Measurements from ENCODE around the gene GUCY1A2. TPM values are rescaled to one million over a fixed set of nuclear protein-coding genes. Genes with fewer than 3 reads are reported as not detected.

Gene GUCY1A2
- total RNA-seq, 4 donors from 2014 or later, result 0.19 to 2.1 (median 0.86) TPM

- H3K9me3 ChIP-seq, result no peaks in the 10 kb centered on the region
- H3K27me3 ChIP-seq, result no peaks in the 10 kb centered on the region
- TF ChIP-seq CTCF (IDR thresholded peaks at IDR 0.05) (no peak), POLR2A (IDR thresholded peaks at IDR 0.05) (no peak)
- DNase-seq, result no peak
- intact Hi-C loops (cut with DNase I), result no loop called here
- no peak overlapping the region for H3K27ac ChIP-seq
- peaks cover 0 to 5% (median 0%) of the 10 kb centered on the region in 3 donors for H3K4me1 ChIP-seq
- H3K4me3 ChIP-seq, result no peak overlapping the region
- H3K36me3 ChIP-seq, result no peaks in the 10 kb centered on the region
Measured at GRCh38 chr11:106691807-106692365, 326.4 kb downstream of the GUCY1A2 start.

- no peak for DNase-seq
- TF ChIP-seq POLR2A (IDR thresholded peaks at IDR 0.05) (no peak), CTCF (IDR thresholded peaks at IDR 0.05) (no peak)
- no peak overlapping the region for H3K4me3 ChIP-seq
- no peak overlapping the region for H3K27ac ChIP-seq
- intact Hi-C loops (cut with DNase I), result no loop called here
- WGBS, 2 donors, result 74 to 77% methylated on average over 1 of the region's 1 CpG
- no peaks in the 10 kb centered on the region for H3K4me1 ChIP-seq
- H3K9me3 ChIP-seq, result no peaks in the 10 kb centered on the region
- no peaks in the 10 kb centered on the region for H3K36me3 ChIP-seq
- H3K27me3 ChIP-seq, result no peaks in the 10 kb centered on the region
Measured at GRCh38 chr11:106690923-106691322, 327.4 kb downstream of the GUCY1A2 start.

- WGBS, 2 donors, result 77 to 93% methylated on average over 3 of the region's 3 CpGs
- no peak overlapping the region for H3K4me3 ChIP-seq
Measured at GRCh38 chr11:106684944-106685343, 333.3 kb downstream of the GUCY1A2 start.

GRCh38 chr11:106683435-106683834 is 334.8 kb downstream of the GUCY1A2 start:
- no peaks in the 10 kb centered on the region for H3K36me3 ChIP-seq
- H3K27ac ChIP-seq, result no peak overlapping the region
- WGBS, 2 donors, result 65 to 74% methylated on average over 3 of the region's 3 CpGs
- H3K9me3 ChIP-seq, result no peaks in the 10 kb centered on the region
- TF ChIP-seq CTCF (IDR thresholded peaks at IDR 0.05), result no peak
- no peak for TF ChIP-seq POLR2A (IDR thresholded peaks at IDR 0.05)
- intact Hi-C loops (cut with DNase I), result no loop called here
- H3K4me3 ChIP-seq, result no peak overlapping the region
- H3K4me1 ChIP-seq, result no peaks in the 10 kb centered on the region
- DNase-seq, result no peak
- no peaks in the 10 kb centered on the region for H3K27me3 ChIP-seq

More at GRCh38 chr11:106684944-106685343, 333.3 kb downstream of the GUCY1A2 start:
- TF ChIP-seq CTCF (IDR thresholded peaks at IDR 0.05), result no peak
- no peak for TF ChIP-seq POLR2A (IDR thresholded peaks at IDR 0.05)
- no peaks in the 10 kb centered on the region for H3K36me3 ChIP-seq
- intact Hi-C loops (cut with DNase I), result no loop called here
- H3K9me3 ChIP-seq, result no peaks in the 10 kb centered on the region
- no peaks in the 10 kb centered on the region for H3K27me3 ChIP-seq
- H3K27ac ChIP-seq, result no peak overlapping the region
- DNase-seq, result no peak
- no peaks in the 10 kb centered on the region for H3K4me1 ChIP-seq

GRCh38 chr11:106681435-106681834 is 336.8 kb downstream of the GUCY1A2 start:
- Histone ChIP-seq H3K9me3 (no peaks in the 10 kb centered on the region), H3K4me3 (no peak overlapping the region), H3K27me3 (no peaks in the 10 kb centered on the region), H3K27ac (no peak overlapping the region), H3K4me1 (no peaks in the 10 kb centered on the region), H3K36me3 (no peaks in the 10 kb centered on the region)
- no peak for TF ChIP-seq CTCF (IDR thresholded peaks at IDR 0.05)
- no peak for TF ChIP-seq POLR2A (IDR thresholded peaks at IDR 0.05)
- DNase-seq, result no peak
- WGBS, 2 donors, result 60 to 68% methylated on average over 2 of the region's 2 CpGs
- intact Hi-C loops (cut with DNase I), result no loop called here
